ENCODE measurements around the gene DCUN1D5. TPM values are rescaled to one million over a fixed set of nuclear protein-coding genes. Genes with fewer than 3 reads are reported as not detected.

Gene DCUN1D5
- total and polyA plus RNA-seq, 9 of the 15 experiments (the other 6 are each of a cell fraction or from before 2014, with no cell fraction given) = 38.4 to 242 (median 115) TPM

- Histone ChIP-seq H3K27ac (ENCODE audit: extremely low read depth, low read depth, low read length) (no peak overlapping the region), H3K4me3 (no peak overlapping the region), H4K20me1 (replicated peaks; ENCODE audit: control insufficient read depth, insufficient read depth, low read length) (no peaks in the 10 kb centered on the region), H3K4me2 (ENCODE audit: insufficient read depth, low read length) (no peak overlapping the region), H3K79me2 (ENCODE audit: control insufficient read depth, insufficient read depth, low read length) (no peaks in the 10 kb centered on the region), H3K27me3 (ENCODE audit: control insufficient read depth in 2 of 2, insufficient read depth in 2 of 2, low read length in 2 of 2) (no peaks in the 10 kb centered on the region), H3K9me1 (ENCODE audit: control insufficient read depth, insufficient read depth, low read length) (no peaks in the 10 kb centered on the region), H2AFZ (ENCODE audit: low read depth, low read length) (0 out of 2 replicates have a peak overlapping the region, but pooled peaks have one; percentile 18), H3K36me3 (ENCODE audit: control insufficient read depth, insufficient read depth, low read length) (no peaks in the 10 kb centered on the region), H3K9ac (ENCODE audit: insufficient read depth in 1 of 2, low read depth in 2 of 2, low read length in 2 of 2) (no peak overlapping the region), H3K4me1 (replicated peaks in 1 of 2; ENCODE audit: control insufficient read depth in 2 of 2, insufficient read depth in 2 of 2, low read length in 2 of 2) (peaks cover 4 to 6% of the 10 kb centered on the region in 2 experiments; a peak in 4 of 5 replicates), H3K9me3 (replicated peaks; ENCODE audit: control insufficient read depth, insufficient read depth, low read depth, low read length) (no peaks in the 10 kb centered on the region)
- POLR2A ChIA-PET = interaction anchor here (1.4 kb wide), 1 partner anchor 43 kb away, joined by 3 read pairs; no protein-coding TSS in a partner anchor
- TF ChIP-seq ZBTB40 (IDR thresholded peaks at IDR 0.05) (peak; percentile 85), ZBTB40 (CRISPR knock-in tag; IDR thresholded peaks at IDR 0.05) (peak; percentile 84)
- TF ChIP-seq, protein P1, sequence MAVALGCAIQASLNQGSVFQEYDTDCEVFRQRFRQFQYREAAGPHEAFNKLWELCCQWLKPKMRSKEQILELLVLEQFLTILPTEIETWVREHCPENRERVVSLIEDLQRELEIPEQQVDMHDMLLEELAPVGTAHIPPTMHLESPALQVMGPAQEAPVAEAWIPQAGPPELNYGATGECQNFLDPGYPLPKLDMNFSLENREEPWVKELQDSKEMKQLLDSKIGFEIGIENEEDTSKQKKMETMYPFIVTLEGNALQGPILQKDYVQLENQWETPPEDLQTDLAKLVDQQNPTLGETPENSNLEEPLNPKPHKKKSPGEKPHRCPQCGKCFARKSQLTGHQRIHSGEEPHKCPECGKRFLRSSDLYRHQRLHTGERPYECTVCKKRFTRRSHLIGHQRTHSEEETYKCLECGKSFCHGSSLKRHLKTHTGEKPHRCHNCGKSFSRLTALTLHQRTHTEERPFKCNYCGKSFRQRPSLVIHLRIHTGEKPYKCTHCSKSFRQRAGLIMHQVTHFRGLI (CRISPR knock-in tag; IDR thresholded peaks at IDR 0.05) = no peak
- CTCF ChIA-PET (ENCODE audit: low intra/inter-chr PET ratio) = no interaction called here
- DNase-seq (ENCODE audit: extremely low read depth in 1 of 4, low spot score in 3 of 4) = no peak
- intact Hi-C loops (cut with micrococcal nuclease) (no loop called here), in situ Hi-C loops (cut with MboI) (no loop called here)
- no peak for ATAC-seq
- no TSS peak for BruUV-seq (replicated peaks)
- no peak for FAIRE-seq
- 0% methylated on average over 1 of the region's 1 CpG for WGBS (ENCODE audit: insufficient coverage, low coverage, missing lambda C conversion rate)
Measured at GRCh38 chr11:103112364-103112763, 20.4 kb upstream of the DCUN1D5 start.
